ENCODE measurements around the gene DNMT3B. TPM values are rescaled to one million over a fixed set of nuclear protein-coding genes. Genes with fewer than 3 reads are reported as not detected.
A peak's percentile ranks its signal among the peaks of the same experiment; 100 is the strongest.
"Not testable (repeated sequence)": the region's sequence is repeated elsewhere in the genome, so short reads cannot be mapped to it uniquely, and the experiment has no call there.

DNMT3B gene
- total and polyA plus RNA-seq, 4 experiments from 2014 or later = 0.16 to 0.47 (median 0.38) TPM; not detected in 1

GRCh38 chr20:32792731-32793458 is 30.7 kb downstream of the DNMT3B start:
- H3K27ac ChIP-seq (ENCODE audit: low read depth, low read length) = peak overlapping the region; percentile 43
- ChIA-PET CTCF (ENCODE audit: partially characterized antibody) (interaction anchor here (1.1 to 2.4 kb wide), 7 partner anchors 12 to 153 kb away, joined by 3 to 11 read pairs (median 8); partner anchors contain the start of gene C20orf203), POLR2A (ENCODE audit: partially characterized antibody) (interaction anchor here (1.1 to 1.9 kb wide), 2 partner anchors 27 to 29 kb away, joined by 6 read pairs; partner anchors contain the start of gene MAPRE1)
- H3K27me3 Mint-ChIP-seq = no peaks in the 10 kb centered on the region
- no peaks in the 10 kb centered on the region for H3K9me3 ChIP-seq (ENCODE audit: control insufficient read depth in 1 of 2, low read length in 2 of 2)
- H3K27me3 ChIP-seq (ENCODE audit: insufficient read depth, low read length) = no peaks in the 10 kb centered on the region
- H3K36me3 Mint-ChIP-seq = no peaks in the 10 kb centered on the region
- H3K4me3 Mint-ChIP-seq = peak overlapping the region; percentile 15 to 84 (median 74)
- H3K4me1 ChIP-seq (ENCODE audit: insufficient read depth, low read length) = peaks cover 62% of the 10 kb centered on the region
- peak in 1 of 5 donors; percentile 10 for DNase-seq
- intact Hi-C loops (cut with micrococcal nuclease) = no loop called here
- H3K36me3 ChIP-seq (ENCODE audit: insufficient read depth, low read length) = no peaks in the 10 kb centered on the region
- H3K9me3 Mint-ChIP-seq = no peaks in the 10 kb centered on the region
- H3K4me3 ChIP-seq (ENCODE audit: low read length in 2 of 2) = peak overlapping the region in 1 of 2 donors; percentile 15
- peaks cover 30 to 66% (median 44%) of the 10 kb centered on the region in 4 donors for H3K4me1 Mint-ChIP-seq
- peak overlapping the region; percentile 88 to 93 (median 92) for H3K27ac Mint-ChIP-seq

GRCh38 chr20:32796383-32796948 is 34.3 kb downstream of the DNMT3B start:
- peaks cover 29 to 58% (median 41%) of the 10 kb centered on the region in 4 donors for H3K4me1 Mint-ChIP-seq
- Histone ChIP-seq H3K4me3 (ENCODE audit: low read length in 2 of 2) (no peak overlapping the region), H3K27me3 (ENCODE audit: insufficient read depth, low read length) (no peaks in the 10 kb centered on the region), H3K36me3 (ENCODE audit: insufficient read depth, low read length) (no peaks in the 10 kb centered on the region), H3K27ac (ENCODE audit: low read depth, low read length) (no peak overlapping the region), H3K4me1 (ENCODE audit: insufficient read depth, low read length) (peaks cover 56% of the 10 kb centered on the region), H3K9me3 (ENCODE audit: control insufficient read depth in 1 of 2, low read length in 2 of 2) (no peaks in the 10 kb centered on the region)
- H3K27me3 Mint-ChIP-seq = no peaks in the 10 kb centered on the region
- H3K36me3 Mint-ChIP-seq = no peaks in the 10 kb centered on the region
- DNase-seq = no peak
- intact Hi-C loops (cut with micrococcal nuclease) = no loop called here
- POLR2A ChIA-PET (ENCODE audit: partially characterized antibody) = interaction anchor here (3.9 kb wide), 1 partner anchor 24 kb away, joined by 16 read pairs; the partner anchor contains the start of gene MAPRE1
- CTCF ChIA-PET (ENCODE audit: partially characterized antibody) = interaction anchor here (0.8 to 2.8 kb wide), 3 partner anchors 7 to 300 kb away, joined by 3 to 13 read pairs (median 3); no protein-coding TSS in a partner anchor
- peak overlapping the region in 6 of 7 donors; percentile 42 to 90 (median 64) for H3K27ac Mint-ChIP-seq
- no peaks in the 10 kb centered on the region for H3K9me3 Mint-ChIP-seq
- H3K4me3 Mint-ChIP-seq = peak overlapping the region in 5 of 8 donors; percentile 15 to 55 (median 30)

GRCh38 chr20:32796981-32797451 is 34.8 kb downstream of the DNMT3B start:
- H3K9me3 Mint-ChIP-seq = no peaks in the 10 kb centered on the region
- peaks cover 27 to 53% (median 38%) of the 10 kb centered on the region in 4 donors for H3K4me1 Mint-ChIP-seq
- intact Hi-C loops (cut with micrococcal nuclease) = no loop called here
- POLR2A ChIA-PET (ENCODE audit: partially characterized antibody) = interaction anchor here (3.9 kb wide), 1 partner anchor 23 kb away, joined by 16 read pairs; the partner anchor contains the start of gene MAPRE1
- no peaks in the 10 kb centered on the region for H3K27me3 ChIP-seq (ENCODE audit: insufficient read depth, low read length)
- no peak overlapping the region for H3K4me3 ChIP-seq (ENCODE audit: low read length in 2 of 2)
- no peaks in the 10 kb centered on the region for H3K27me3 Mint-ChIP-seq
- no peak overlapping the region for H3K27ac ChIP-seq (ENCODE audit: low read depth, low read length)
- CTCF ChIA-PET (ENCODE audit: partially characterized antibody) = interaction anchor here (0.8 to 2.8 kb wide), 2 partner anchors 8 to 299 kb away, joined by 3 to 13 read pairs; no protein-coding TSS in a partner anchor
- no peak for DNase-seq
- H3K36me3 ChIP-seq (ENCODE audit: insufficient read depth, low read length) = no peaks in the 10 kb centered on the region
- H3K4me3 Mint-ChIP-seq = peak overlapping the region in 5 of 8 donors; percentile 25 to 57 (median 45)
- no peaks in the 10 kb centered on the region for H3K36me3 Mint-ChIP-seq
- no peaks in the 10 kb centered on the region for H3K9me3 ChIP-seq (ENCODE audit: control insufficient read depth in 1 of 2, low read length in 2 of 2)
- H3K4me1 ChIP-seq (ENCODE audit: insufficient read depth, low read length) = peaks cover 52% of the 10 kb centered on the region
- peak overlapping the region; percentile 37 to 90 (median 60) for H3K27ac Mint-ChIP-seq

- ChIA-PET POLR2A (ENCODE audit: partially characterized antibody) (interaction anchor here (3.9 kb wide), 1 partner anchor 23 kb away, joined by 16 read pairs; the partner anchor contains the start of gene MAPRE1), CTCF (ENCODE audit: partially characterized antibody) (interaction anchor here (2.8 kb wide), 1 partner anchor 8 kb away, joined by 13 read pairs; no protein-coding TSS in a partner anchor)
- H3K27me3 ChIP-seq (ENCODE audit: insufficient read depth, low read length); DNase-seq; H3K4me3 Mint-ChIP-seq; H3K9me3 Mint-ChIP-seq; H3K9me3 ChIP-seq (ENCODE audit: control insufficient read depth in 1 of 2, low read length in 2 of 2); H3K36me3 Mint-ChIP-seq; H3K27ac ChIP-seq (ENCODE audit: low read depth, low read length); H3K36me3 ChIP-seq (ENCODE audit: insufficient read depth, low read length); H3K4me3 ChIP-seq (ENCODE audit: low read length in 2 of 2); H3K27me3 Mint-ChIP-seq; intact Hi-C loops (cut with micrococcal nuclease): not testable (repeated sequence)
- peaks cover 46% of the 10 kb centered on the region for H3K4me1 ChIP-seq (ENCODE audit: insufficient read depth, low read length)
- H3K4me1 Mint-ChIP-seq = peaks cover 23 to 47% (median 33%) of the 10 kb centered on the region in 4 donors
- H3K27ac Mint-ChIP-seq = peak overlapping the region in 3 of 7 donors; percentile 17 to 90 (median 37)
Measured at GRCh38 chr20:32797571-32797970, 35.4 kb downstream of the DNMT3B start.

- Mint-ChIP-seq H3K4me3 (peak overlapping the region in 1 of 8 donors; percentile 7), H3K36me3 (no peaks in the 10 kb centered on the region), H3K9me3 (no peaks in the 10 kb centered on the region), H3K4me1 (peaks cover 18 to 40% (median 26%) of the 10 kb centered on the region in 4 donors), H3K27me3 (no peaks in the 10 kb centered on the region), H3K27ac (peak overlapping the region in 2 of 7 donors; percentile 37 to 68)
- ChIA-PET CTCF (ENCODE audit: partially characterized antibody) (interaction anchor here (2.8 kb wide), 1 partner anchor 9 kb away, joined by 13 read pairs; no protein-coding TSS in a partner anchor), POLR2A (ENCODE audit: partially characterized antibody) (interaction anchor here (0.5 kb wide), 1 partner anchor 139 kb away, joined by 3 read pairs; no protein-coding TSS in a partner anchor)
- no peak overlapping the region for H3K4me3 ChIP-seq (ENCODE audit: low read length in 2 of 2)
- DNase-seq = no peak
- H3K27me3 ChIP-seq (ENCODE audit: insufficient read depth, low read length) = no peaks in the 10 kb centered on the region
- no peaks in the 10 kb centered on the region for H3K36me3 ChIP-seq (ENCODE audit: insufficient read depth, low read length)
- H3K4me1 ChIP-seq (ENCODE audit: insufficient read depth, low read length) = peaks cover 39% of the 10 kb centered on the region
- intact Hi-C loops (cut with micrococcal nuclease) = no loop called here
- H3K9me3 ChIP-seq (ENCODE audit: control insufficient read depth in 1 of 2, low read length in 2 of 2) = no peaks in the 10 kb centered on the region
- no peak overlapping the region for H3K27ac ChIP-seq (ENCODE audit: low read depth, low read length)
Measured at GRCh38 chr20:32798046-32798981, 36.1 kb downstream of the DNMT3B start.

- Histone ChIP-seq H3K27me3 (ENCODE audit: insufficient read depth, low read length) (no peaks in the 10 kb centered on the region), H3K4me3 (ENCODE audit: low read length in 2 of 2) (no peak overlapping the region), H3K27ac (ENCODE audit: low read depth, low read length) (no peak overlapping the region), H3K9me3 (ENCODE audit: control insufficient read depth in 1 of 2, low read length in 2 of 2) (no peaks in the 10 kb centered on the region), H3K36me3 (ENCODE audit: insufficient read depth, low read length) (no peaks in the 10 kb centered on the region), H3K4me1 (ENCODE audit: insufficient read depth, low read length) (no peaks in the 10 kb centered on the region)
- Mint-ChIP-seq H3K4me1 (peaks cover 0 to 3% (median 0%) of the 10 kb centered on the region in 4 donors), H3K27ac (no peak overlapping the region), H3K9me3 (peaks cover 0 to 1% (median 0%) of the 10 kb centered on the region in 8 donors), H3K27me3 (no peaks in the 10 kb centered on the region), H3K4me3 (no peak overlapping the region), H3K36me3 (no peaks in the 10 kb centered on the region)
- ChIA-PET CTCF (ENCODE audit: partially characterized antibody) (interaction anchor here (0.7 to 1.9 kb wide), 4 partner anchors 9 to 25 kb away, joined by 3 to 6 read pairs (median 5); no protein-coding TSS in a partner anchor), POLR2A (ENCODE audit: partially characterized antibody) (no interaction called here)
- no peak for DNase-seq
- intact Hi-C loops (cut with micrococcal nuclease) = no loop called here
Measured at GRCh38 chr20:32803092-32803491, 40.9 kb downstream of the DNMT3B start.

Data from CD4-positive, alpha-beta memory T cell (primary cell).